AG04449 (cell line): Measurements from ENCODE around the gene ZNF526.

Source experiments
- CTCF ChIA-PET: fragments of 350-600 bp; formaldehyde crosslinking; extraction: SDS; loops from one replicate; lab custom pipeline; 2021; ENCODE audit warnings: antibody characterized with exemption; lab: Yijun Ruan, JAX
- POLR2A ChIA-PET: fragments of 400-600, 350-600 bp; formaldehyde crosslinking; extraction: SDS; loops from one replicate; lab custom pipeline; 2020; ENCODE audit warnings: antibody characterized with exemption, inconsistent platforms; lab: Yijun Ruan, JAX
- DNase-seq: peaks from one replicate; pipeline ENCODE4 v3.0.0-alpha.2; 2010; ENCODE audit warnings: low read depth, low spot score
- H3K4me3 ChIP-seq: 2 replicates; pipeline ENCODE4 v1.5.1; 2011; ENCODE audit warnings: low read depth, mild to moderate bottlenecking, control low read depth, low read length
- CTCF ChIP-seq: IDR thresholded peaks from one replicate; pipeline ENCODE4 v1.5.1; 2011; ENCODE audit warnings: mild to moderate bottlenecking, moderate library complexity, low read length, control low read depth, inconsistent platforms; ENCODE audit not compliant: insufficient read depth; ENCODE audit errors: missing control alignments

The ZNF526 gene

DNA sequence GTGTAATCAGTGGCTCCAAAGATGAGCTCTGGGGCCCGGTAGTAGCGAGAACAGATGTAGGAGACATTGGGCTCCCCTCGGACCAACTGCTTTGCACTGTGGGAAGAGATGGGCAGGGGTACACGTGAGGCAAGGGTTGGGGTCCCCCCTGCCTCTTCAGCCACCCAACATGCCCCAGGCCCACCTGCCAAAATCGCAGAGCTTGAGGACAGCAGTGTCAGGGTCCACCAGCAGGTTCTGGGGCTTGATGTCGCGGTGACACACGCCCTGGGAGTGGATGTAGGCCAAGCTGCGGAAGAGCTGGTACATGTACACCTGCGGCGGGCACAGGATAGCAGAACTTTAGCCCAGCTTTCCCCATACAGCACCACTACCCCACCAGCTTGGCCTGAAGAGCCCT lies 14.3 kb downstream of the ZNF526 start:
- TF ChIP-seq CTCF = no peak
- no peak for DNase-seq
- ChIA-PET CTCF (interaction anchor here (0.8 to 2.3 kb wide), 7 partner anchors 9 to 126 kb away, joined by 3 to 17 read pairs (median 4); partner anchors contain the start of gene POU2F2), POLR2A (interaction anchor here (0.8 to 1.2 kb wide), 5 partner anchors 9 to 126 kb away, joined by 3 to 5 read pairs (median 4); no protein-coding TSS in a partner anchor)
- H3K4me3 ChIP-seq = no peak overlapping the region

DNA sequence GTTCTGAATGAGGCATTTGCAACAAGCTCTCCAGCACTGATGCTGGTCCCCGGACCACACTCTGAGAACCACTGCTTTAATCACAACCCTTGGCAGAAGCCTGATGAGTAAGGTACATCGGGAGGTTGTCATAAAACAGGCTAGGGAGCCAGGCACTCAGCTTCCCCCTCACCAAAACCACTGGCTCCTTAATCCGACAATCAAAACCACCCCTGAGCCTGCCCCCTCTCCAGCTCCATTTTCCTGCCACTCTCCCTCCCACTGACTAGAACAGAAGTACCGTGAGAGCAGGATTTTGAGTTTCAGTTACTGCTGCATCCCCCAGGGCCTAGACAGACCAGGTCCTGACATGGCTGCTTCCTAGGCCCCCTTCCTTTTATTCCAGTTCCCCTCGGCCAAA lies 15.1 kb downstream of the ZNF526 start:
- CTCF ChIA-PET = interaction anchor here (1.1 to 2.3 kb wide), 5 partner anchors 8 to 126 kb away, joined by 3 to 6 read pairs (median 4); partner anchors contain the start of gene POU2F2
- TF ChIP-seq CTCF = no peak

DNA sequence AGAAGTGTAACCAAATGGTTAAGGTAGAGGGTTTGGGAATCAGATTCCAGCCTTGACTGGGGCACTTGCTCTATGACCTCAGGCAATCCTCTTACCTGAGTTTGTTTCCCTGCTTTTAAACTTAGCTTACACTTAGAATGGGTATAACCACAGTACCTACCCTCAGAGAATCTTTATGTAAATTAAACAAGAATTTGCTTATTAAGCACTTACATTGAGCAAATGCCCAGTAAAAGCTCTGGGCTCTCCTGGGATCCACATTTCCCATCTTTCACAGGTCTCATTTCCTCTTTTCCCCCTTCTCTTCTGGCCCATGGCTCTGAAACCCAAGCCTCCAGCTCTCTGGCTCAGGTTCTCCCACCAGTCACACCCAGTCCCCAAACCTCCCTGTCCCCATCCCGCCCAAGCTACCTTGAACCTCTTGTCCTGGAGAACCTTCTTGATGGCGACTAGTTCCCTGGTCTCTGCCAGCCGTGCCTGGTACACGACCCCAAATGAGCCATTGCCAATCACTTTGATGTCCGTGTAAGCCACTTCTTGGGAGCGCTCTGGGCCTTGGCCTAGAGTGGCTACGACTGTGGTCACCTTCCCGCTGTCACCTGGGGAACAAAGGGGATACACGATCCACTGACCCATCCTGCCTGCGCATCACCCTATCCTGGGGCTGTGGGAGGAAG lies 19.6 kb downstream of the ZNF526 start:
- ChIA-PET CTCF (interaction anchor here (1.7 to 14.9 kb wide), 7 partner anchors 11 to 128 kb away, joined by 3 to 258 read pairs (median 33); no protein-coding TSS in a partner anchor), POLR2A (no interaction called here)
- no peak for DNase-seq
- no peak for TF ChIP-seq CTCF
- H3K4me3 ChIP-seq = no peak overlapping the region

More for the DNA sequence above, 15.1 kb downstream of the ZNF526 start:
- H3K4me3 ChIP-seq = no peak overlapping the region
- no peak for DNase-seq
- POLR2A ChIA-PET = interaction anchor here (0.8 to 1.1 kb wide), 3 partner anchors 8 to 9 kb away, joined by 3 to 4 read pairs (median 4); no protein-coding TSS in a partner anchor

GRCh38 chr19:42241279-42241678 lies 21.2 kb downstream of the ZNF526 start:
- ChIA-PET CTCF (interaction anchor here (1.8 to 14.9 kb wide), 7 partner anchors 12 to 129 kb away, joined by 3 to 258 read pairs (median 33); partner anchors contain the start of gene POU2F2), POLR2A (interaction anchor here (0.7 to 1.1 kb wide), 3 partner anchors 8 to 151 kb away, joined by 3 to 4 read pairs (median 4); no protein-coding TSS in a partner anchor)
- H3K4me3 ChIP-seq = peak overlapping the region; percentile 86
- DNase-seq = no peak
- no peak for TF ChIP-seq CTCF

- no peak for DNase-seq
- ChIA-PET CTCF (interaction anchor here (2.6 to 14.9 kb wide), 6 partner anchors 13 to 162 kb away, joined by 10 to 258 read pairs (median 90); partner anchors contain the start of gene POU2F2), POLR2A (interaction anchor here (0.6 to 2.8 kb wide), 14 partner anchors 9 to 152 kb away, joined by 3 to 17 read pairs (median 4); partner anchors contain the start of gene ERF)
- no peak for TF ChIP-seq CTCF
- peak overlapping the region; percentile 86 for H3K4me3 ChIP-seq
These were observed 22.0 kb downstream of the ZNF526 start for GRCh38 chr19:42242069-42242511.
